A549 treated with dexamethasone at 1 μM for 4 hours (cell line): ENCODE data around the gene CHCHD3. TPM values are rescaled to one million over a fixed set of nuclear protein-coding genes. Genes with fewer than 3 reads are reported as not detected.

ENCODE experiments used
- total RNA-seq: library from RNA; stranded (reverse); fragments of 200-300 nt; extraction: Qiagen RNA extraction; gene quantifications from 5 replicates; pipeline ENCODE4 v1.2.3, GENCODE V29; 2022

Gene CHCHD3
- total RNA-seq, result 77.7 to 88.8 TPM (median 83.3 TPM) in 5 replicates

DNA sequence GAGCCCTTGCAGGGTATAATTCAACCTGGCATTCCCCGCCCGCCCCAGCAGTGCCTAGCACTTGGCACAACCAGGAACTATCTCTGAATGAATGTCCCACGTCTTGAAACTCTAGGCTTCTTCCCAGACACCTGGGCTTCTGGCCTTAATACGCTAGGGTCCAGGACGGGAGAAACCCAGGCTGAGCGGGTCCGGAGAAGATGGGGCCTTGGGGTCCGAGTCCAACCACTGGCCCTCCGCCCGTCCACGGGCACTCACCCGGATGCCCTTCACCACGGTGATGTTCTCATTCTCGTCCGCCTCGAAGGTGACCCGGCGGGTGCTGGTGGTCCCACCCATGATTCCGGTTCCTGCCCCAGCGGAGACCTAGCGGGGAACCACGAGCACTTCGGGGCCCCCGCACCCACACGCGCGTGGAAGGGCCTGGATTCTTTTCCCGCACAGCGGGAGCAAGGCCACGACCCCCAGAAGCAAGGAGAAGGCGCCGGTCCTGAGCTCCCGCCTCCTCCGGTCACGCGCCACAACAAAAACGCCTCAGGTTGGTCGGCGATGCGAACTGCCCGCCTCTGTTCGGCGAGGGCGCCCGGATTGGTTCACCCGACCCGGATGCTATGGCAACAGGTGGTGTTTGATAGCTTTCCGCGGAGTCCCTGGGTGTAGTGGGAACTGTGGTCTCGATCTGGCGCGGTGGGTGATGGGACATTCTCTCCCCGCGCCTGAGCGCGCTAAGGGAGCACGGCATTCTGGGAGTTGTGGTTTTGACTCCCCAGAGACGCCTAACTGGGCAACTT is at the start of gene CHCHD3:
Gene CHCHD3, minus strand, starts transcription at position 492 of the 791 bp plus-strand sequence. Its CDS starts 153 bp downstream, at position 339.

Other genes starting within 250 kb of the CHCHD3 start
- 21.2 to 25.2 TPM (median 23.4 TPM) in 5 replicates for gene EXOC4, start 171.0 kb upstream of the CHCHD3 start, total RNA-seq